KOPT-K1 (cell line): ENCODE data around the gene ACSF3.
"Not testable (repeated sequence)": the region's sequence is repeated elsewhere in the genome, so short reads cannot be mapped to it uniquely, and the experiment has no call there.

ENCODE experiments used
- H3K27ac ChIP-seq: fragments of 200-600 bp; sonication (generic); 2 replicates; pipeline ENCODE4 v1.5.1; 2016; ENCODE audit warnings: antibody characterized with exemption, mild to moderate bottlenecking, low read depth, low read length; ENCODE audit not compliant: poor library complexity, severe bottlenecking
- H3K36me3 ChIP-seq: fragments of 200-600 bp; sonication (generic); 2 replicates; pipeline ENCODE4 v1.5.1; 2017; ENCODE audit warnings: antibody characterized with exemption, mild to moderate bottlenecking, low read length, moderate library complexity; ENCODE audit not compliant: insufficient read depth
- H3K9me3 ChIP-seq: fragments of 200-600 bp; sonication (generic); 2 replicates; pipeline ENCODE4 v1.5.1; 2017; ENCODE audit warnings: antibody characterized with exemption, low read length, mild to moderate bottlenecking; ENCODE audit not compliant: insufficient read depth, poor library complexity, severe bottlenecking

The ACSF3 gene

GRCh38 chr16:89062389-89063345, 31.0 kb upstream of the ACSF3 start:
- no peaks in the 10 kb centered on the region for H3K9me3 ChIP-seq
- H3K36me3 ChIP-seq = no peaks in the 10 kb centered on the region
- H3K27ac ChIP-seq = no peak overlapping the region

GRCh38 chr16:89063768-89064320, 29.8 kb upstream of the ACSF3 start:
- no peak overlapping the region for H3K27ac ChIP-seq

DNA sequence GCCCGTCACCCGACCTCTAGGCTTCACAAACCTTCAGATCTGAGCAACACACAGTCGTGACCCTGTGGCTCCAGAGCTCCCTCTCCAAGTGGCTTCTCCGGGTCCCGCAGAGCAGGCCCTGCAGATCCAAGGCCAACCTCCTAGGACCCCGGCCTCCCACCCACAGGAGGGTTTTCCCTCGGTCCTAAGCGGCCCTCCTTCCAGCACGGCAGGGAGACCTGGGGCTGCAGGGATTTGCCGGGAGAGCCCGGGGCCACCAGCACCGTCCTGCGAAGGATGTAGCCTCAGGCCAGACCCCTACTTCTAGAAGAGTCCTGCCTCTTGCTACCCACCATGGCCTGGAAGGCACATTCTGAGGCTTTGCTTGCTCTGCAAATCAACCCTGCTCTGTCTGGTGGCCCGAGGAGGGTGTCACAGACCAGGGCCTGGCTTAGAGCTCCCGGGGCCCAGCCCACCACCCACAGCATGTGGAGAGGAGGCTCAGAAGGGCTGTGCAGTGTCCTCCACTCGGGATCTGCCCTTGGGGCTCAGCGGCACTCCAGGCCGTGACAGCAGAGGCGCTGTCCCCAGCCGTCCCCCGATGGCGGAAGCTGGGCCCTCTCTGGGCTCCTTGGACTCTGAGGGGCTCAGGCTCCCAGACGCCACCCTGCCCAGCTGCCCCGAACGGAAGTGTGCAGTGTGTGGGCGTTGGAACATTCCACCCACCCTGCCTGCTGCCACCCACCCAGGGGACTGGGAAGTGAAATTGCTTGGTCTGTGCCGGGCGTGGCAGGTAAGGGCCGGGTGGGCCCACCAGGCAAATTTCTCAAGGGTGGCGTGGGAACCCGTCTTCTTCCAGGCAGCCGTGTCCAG, 28.8 kb upstream of the ACSF3 start:
- no peaks in the 10 kb centered on the region for H3K9me3 ChIP-seq
- no peaks in the 10 kb centered on the region for H3K36me3 ChIP-seq
- no peak overlapping the region for H3K27ac ChIP-seq

More at GRCh38 chr16:89063768-89064320, 29.8 kb upstream of the ACSF3 start:
- Histone ChIP-seq H3K36me3 (no peaks in the 10 kb centered on the region), H3K9me3 (no peaks in the 10 kb centered on the region)

GRCh38 chr16:89065458-89065822, 28.2 kb upstream of the ACSF3 start:
- H3K36me3 ChIP-seq = no peaks in the 10 kb centered on the region
- no peak overlapping the region for H3K27ac ChIP-seq
- no peaks in the 10 kb centered on the region for H3K9me3 ChIP-seq

GRCh38 chr16:89066721-89067120, 26.9 kb upstream of the ACSF3 start:
- Histone ChIP-seq H3K27ac (no peak overlapping the region), H3K36me3 (no peaks in the 10 kb centered on the region), H3K9me3 (no peaks in the 10 kb centered on the region)

DNA sequence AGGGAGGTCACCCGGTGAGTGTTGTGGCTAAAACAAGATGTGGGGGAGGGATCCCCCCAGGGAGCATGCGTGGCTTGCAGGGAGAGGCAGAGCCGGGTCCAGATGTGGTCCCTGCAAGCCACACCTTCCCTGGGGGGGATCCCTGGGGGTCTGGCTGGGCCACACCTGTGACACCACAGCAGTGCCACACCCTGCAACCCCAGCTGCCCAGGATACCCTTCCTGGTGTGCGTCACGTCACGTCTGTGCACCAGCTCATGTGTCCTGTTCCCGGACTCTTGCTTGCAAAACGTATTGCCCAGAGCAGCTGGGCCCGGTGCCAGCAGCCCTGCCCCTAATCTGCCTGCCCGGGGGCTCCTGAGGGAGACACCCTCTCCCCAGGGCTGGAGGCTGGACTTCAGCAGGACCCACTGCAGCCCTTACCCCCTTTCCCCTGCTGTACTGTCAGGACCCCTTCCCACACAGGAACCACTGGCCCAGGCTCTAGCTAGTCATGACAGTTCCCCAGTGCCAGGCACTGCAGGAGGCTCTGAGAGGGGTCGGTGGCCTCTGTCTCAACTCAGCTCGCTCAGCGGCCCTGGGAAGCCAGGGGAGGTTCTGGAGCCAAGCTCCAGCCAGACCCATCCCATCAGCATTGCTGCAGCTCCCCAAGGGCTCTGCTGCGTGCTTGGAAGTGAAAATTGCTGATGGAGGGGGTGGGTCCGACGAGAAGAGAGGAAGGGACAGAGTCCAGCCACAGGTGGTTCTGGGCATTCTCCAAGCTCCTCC, 25.8 kb upstream of the ACSF3 start:
- Histone ChIP-seq H3K9me3 (no peaks in the 10 kb centered on the region), H3K36me3 (no peaks in the 10 kb centered on the region), H3K27ac (no peak overlapping the region)

- H3K9me3 ChIP-seq, H3K27ac ChIP-seq, H3K36me3 ChIP-seq: not testable (repeated sequence)
Measured at GRCh38 chr16:89068814-89069616, 24.6 kb upstream of the ACSF3 start.

DNA sequence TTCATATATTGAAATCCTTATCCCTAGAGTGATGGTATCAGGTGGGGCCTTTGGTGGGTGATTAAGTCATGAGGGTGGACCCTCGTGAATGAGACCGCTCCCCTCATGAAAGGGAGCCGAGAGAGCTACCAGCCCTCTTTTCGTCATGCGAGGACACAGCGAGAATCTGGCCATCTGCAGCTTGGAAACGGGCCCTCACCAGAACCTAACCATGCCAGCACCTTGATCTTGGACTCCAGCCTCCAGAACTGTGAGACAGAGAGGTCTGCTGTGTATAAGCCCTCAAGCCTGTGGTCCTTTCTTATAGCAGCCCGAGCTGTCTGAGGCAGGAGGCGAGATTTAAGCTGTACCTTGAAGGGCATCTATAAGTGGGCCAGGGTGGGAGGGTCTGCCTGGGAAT, 23.7 kb upstream of the ACSF3 start:
- no peaks in the 10 kb centered on the region for H3K36me3 ChIP-seq
- H3K9me3 ChIP-seq = peaks cover 12% of the 10 kb centered on the region
- no peak overlapping the region for H3K27ac ChIP-seq

GRCh38 chr16:89070590-89070989, 23.1 kb upstream of the ACSF3 start:
- Histone ChIP-seq H3K9me3 (peaks cover 16% of the 10 kb centered on the region), H3K27ac (no peak overlapping the region)

DNA sequence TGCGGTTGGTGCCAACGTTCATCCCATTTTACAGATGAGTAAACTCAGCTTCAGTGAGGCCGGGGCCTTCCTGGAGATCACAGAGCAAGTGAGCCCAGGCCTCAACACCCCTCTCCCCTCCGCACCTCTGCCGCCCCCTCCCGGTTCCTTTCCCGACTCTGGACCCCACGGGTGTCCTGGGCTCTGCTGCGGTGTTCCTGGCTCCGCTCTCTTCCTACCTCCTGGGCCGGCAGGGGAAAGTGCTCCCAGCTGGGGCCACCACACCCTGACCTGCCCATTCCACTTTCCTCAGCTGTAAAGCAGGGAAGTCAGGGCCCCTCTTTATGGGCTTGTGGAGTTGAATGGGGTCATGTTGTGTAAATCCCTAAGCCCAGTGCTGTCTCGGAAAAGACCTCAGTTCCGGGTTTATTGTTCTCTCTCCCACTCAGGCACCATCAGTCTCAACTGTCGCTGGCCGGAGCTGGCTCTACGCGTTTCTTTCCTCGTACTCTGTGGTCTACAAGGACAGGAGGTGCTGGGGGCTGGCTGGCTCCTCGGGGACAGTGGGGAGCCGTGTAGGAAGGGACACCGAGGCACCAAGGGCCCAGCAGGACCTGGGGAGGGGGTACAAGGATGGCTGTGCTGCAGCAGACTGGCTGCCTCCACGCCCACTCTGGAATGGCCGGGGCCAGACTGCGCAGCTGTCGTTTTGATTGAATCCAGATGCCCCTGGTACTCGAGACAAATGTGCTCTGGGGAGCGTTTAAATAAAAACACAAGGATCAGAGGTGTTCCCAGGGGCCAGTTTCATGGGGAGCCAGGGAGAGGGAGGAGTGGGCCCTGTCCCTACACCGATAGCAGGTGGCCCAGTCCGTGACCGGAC, 21.7 kb upstream of the ACSF3 start:
- no peaks in the 10 kb centered on the region for H3K36me3 ChIP-seq
- H3K9me3 ChIP-seq = peaks cover 21% of the 10 kb centered on the region
- H3K27ac ChIP-seq = no peak overlapping the region

More at GRCh38 chr16:89070590-89070989, 23.1 kb upstream of the ACSF3 start:
- no peaks in the 10 kb centered on the region for H3K36me3 ChIP-seq

DNA sequence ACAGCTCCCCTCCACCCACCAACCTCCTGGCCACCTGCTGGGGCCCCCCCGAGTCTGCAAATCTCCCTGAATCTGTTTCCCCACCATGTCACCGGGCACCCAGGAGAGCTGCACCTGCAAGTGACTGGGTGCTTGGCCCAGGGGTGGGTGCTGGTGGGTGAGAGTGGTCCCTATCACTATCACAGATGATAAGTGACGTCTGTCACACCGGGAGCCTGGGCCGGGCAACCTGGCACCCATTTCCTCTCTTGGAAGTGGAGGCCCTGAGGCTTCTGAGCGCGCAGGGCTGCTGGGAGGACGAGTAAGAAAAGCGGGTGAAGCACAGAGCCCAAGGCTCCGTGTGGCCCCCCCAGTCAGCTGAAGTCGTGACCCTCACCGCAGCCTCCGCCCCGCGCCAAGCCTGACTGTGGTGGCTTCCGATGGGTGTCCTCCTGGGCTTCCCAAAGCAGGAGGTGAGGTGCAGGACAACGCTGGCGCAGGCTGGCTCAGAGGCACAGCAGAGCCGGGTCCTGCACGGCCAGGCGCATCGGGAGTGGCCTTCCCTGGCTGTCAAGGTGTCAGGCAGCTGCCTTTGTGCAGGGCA, 21.0 kb upstream of the ACSF3 start:
- H3K9me3 ChIP-seq = peaks cover 21% of the 10 kb centered on the region
- H3K36me3 ChIP-seq = no peaks in the 10 kb centered on the region
- no peak overlapping the region for H3K27ac ChIP-seq

DNA sequence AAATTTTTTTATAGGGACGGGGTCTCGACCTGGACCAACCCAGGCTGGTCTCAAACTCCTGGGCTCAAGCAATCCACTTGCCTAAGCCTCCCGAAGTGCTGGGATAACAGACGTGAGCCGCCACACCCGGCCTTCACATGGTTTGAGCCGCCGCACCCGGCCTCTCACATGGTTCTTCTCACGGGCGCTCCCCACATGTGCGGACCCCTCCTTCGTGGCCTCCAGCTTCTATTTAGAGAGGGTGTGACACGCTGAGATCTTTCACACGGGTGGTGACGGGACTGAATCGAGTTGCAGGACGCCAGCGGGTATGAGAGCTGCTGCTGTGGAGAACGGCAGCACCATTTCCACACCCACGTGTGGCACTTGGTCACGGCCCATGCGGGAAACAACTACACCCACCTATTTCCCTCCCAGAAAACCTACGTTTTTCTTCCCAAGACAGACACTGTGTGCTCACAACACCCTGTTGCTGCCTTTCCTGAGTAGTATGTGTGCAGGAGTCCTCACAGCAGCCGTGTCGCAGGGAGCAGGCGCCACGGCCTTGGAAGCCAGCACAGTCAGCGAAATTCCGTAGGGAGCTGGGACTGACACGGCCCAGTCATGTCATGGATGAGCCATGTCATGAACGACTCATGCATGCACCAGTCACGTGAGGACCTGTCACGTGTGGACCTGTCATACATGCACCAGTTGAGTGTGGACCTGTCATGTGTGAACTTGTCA, 20.1 kb upstream of the ACSF3 start:
- Histone ChIP-seq H3K36me3 (no peaks in the 10 kb centered on the region), H3K27ac (no peak overlapping the region), H3K9me3 (peaks cover 21% of the 10 kb centered on the region)
